GM12878 (cell line): ENCODE data around the gene TPR. TPM values are rescaled to one million over a fixed set of nuclear protein-coding genes. Genes with fewer than 3 reads are reported as not detected.

Source experiments
- ATAC-seq: fragments of 200-7000 bp; cut with Tn5 transposase; 3 replicates; pipeline ENCODE4 v1.9.1; 2020; ENCODE audit warnings: mild to moderate bottlenecking, moderate library complexity
- BruUV-seq: library from RNA; stranded (reverse); fragments of 400-500 nt; replicated peaks from 2 replicates; lab custom pipeline; 2021; lab: Mats Ljungman, UMichigan
- CTCF ChIA-PET: fragments of 300-600 bp; sonication (Branson Sonifier 250); formaldehyde crosslinking; extraction: SDS; loops from one replicate; lab custom pipeline; 2021; ENCODE audit warnings: inconsistent platforms; lab: Yijun Ruan, JAX
- POLR2A ChIA-PET: fragments of 350-600 bp; formaldehyde crosslinking; extraction: SDS; loops from one replicate; lab custom pipeline; 2021; ENCODE audit warnings: inconsistent platforms; lab: Charles Lee
- RAD21 ChIA-PET: fragments of 300-600 bp; sonication (Branson Sonifier 250); formaldehyde crosslinking; loops from one replicate; lab custom pipeline; 2023; ENCODE audit warnings: antibody characterized with exemption; ENCODE audit not compliant: unreplicated experiment; lab: Charles Lee
- SMC1A ChIA-PET: fragments of 300-600 bp; sonication (Branson Sonifier 250); formaldehyde crosslinking; loops from one replicate; lab custom pipeline; 2023; ENCODE audit not compliant: unreplicated experiment, uncharacterized antibody; lab: Charles Lee
- DNase-seq: peaks from one replicate; pipeline ENCODE4 v3.0.0-alpha.2; 2011; ENCODE audit warnings: low read depth, low spot score
- FAIRE-seq: peaks from 3 replicates; lab custom pipeline; 2011; peaks lifted over from hg19 to GRCh38; lab: Jason Lieb, UNC
- H2AFZ ChIP-seq: 2 replicates; pipeline ENCODE4 v1.6.0; 2011; ENCODE audit warnings: low read depth, low read length, control low read depth; ENCODE audit not compliant: control insufficient read depth
- H3K27ac ChIP-seq: 2 replicates; pipeline ENCODE4 v1.5.1; 2011; ENCODE audit warnings: control low read depth; ENCODE audit not compliant: control insufficient read depth, insufficient read depth
- H3K27me3 ChIP-seq, 2 experiments: replicated peaks in 1 of 2; 2 replicates each; pipeline versions ENCODE4 v1.6.0 to v1.6.1; 2011; ENCODE audit warnings: low read length in 1 of 2; ENCODE audit not compliant: control insufficient read depth in 2 of 2, insufficient read depth in 2 of 2
- H3K36me3 ChIP-seq, 2 experiments: 2 replicates each; pipeline ENCODE4 v1.5.1; 2011; ENCODE audit warnings: low read length in 1 of 2; ENCODE audit not compliant: control insufficient read depth in 2 of 2, insufficient read depth in 2 of 2
- H3K4me1 ChIP-seq: 2 replicates; pipeline ENCODE4 v1.6.1; 2011; ENCODE audit warnings: mild to moderate bottlenecking, low read length, moderate library complexity, mixed read lengths; ENCODE audit not compliant: control insufficient read depth, insufficient read depth
- H3K4me2 ChIP-seq: 2 replicates; pipeline ENCODE4 v1.6.0; 2011; ENCODE audit warnings: control low read depth; ENCODE audit not compliant: control insufficient read depth, insufficient read depth
- H3K4me3 ChIP-seq: fragments of 200-600 bp; sonication (generic); 2 replicates; pipeline ENCODE4 v1.5.1; 2016
- H3K79me2 ChIP-seq: 2 replicates; pipeline ENCODE4 v1.6.0; 2011; ENCODE audit warnings: low read length; ENCODE audit not compliant: control insufficient read depth, insufficient read depth
- H3K9ac ChIP-seq: 2 replicates; pipeline ENCODE4 v1.8.0; 2011; ENCODE audit warnings: low read length, control low read depth, mixed read lengths; ENCODE audit not compliant: control insufficient read depth, insufficient read depth
- H3K9me3 ChIP-seq: replicated peaks from 3 replicates; pipeline ENCODE4 v1.5.1; 2011; ENCODE audit warnings: mild to moderate bottlenecking, low read length; ENCODE audit not compliant: control insufficient read depth, insufficient read depth
- H4K20me1 ChIP-seq: 2 replicates; pipeline ENCODE4 v1.6.0; 2011; ENCODE audit not compliant: control insufficient read depth, insufficient read depth
- E2F4 ChIP-seq: IDR thresholded peaks from 2 replicates; pipeline ENCODE4 v1.6.1; 2012; ENCODE audit warnings: low read depth, low read length, improper control_type of control experiment
- HDAC6 ChIP-seq: fragments of 200-600 bp; sonication (generic); IDR thresholded peaks from one replicate; pipeline ENCODE4 v1.8.0; 2017; ENCODE audit warnings: antibody characterized with exemption; ENCODE audit not compliant: unreplicated experiment
- SREBF1 ChIP-seq: IDR thresholded peaks from 2 replicates; pipeline ENCODE4 v1.6.1; 2012; ENCODE audit warnings: mild to moderate bottlenecking, low read length
- SUZ12 ChIP-seq: fragments of 200-600 bp; sonication (generic); IDR thresholded peaks from one replicate; pipeline ENCODE4 v1.6.1; 2018; ENCODE audit warnings: antibody characterized with exemption, mild to moderate bottlenecking; ENCODE audit not compliant: unreplicated experiment
- WGBS: methylation state at CpG from one replicate; pipeline ENCODE4 v1.1.6; 2016; ENCODE audit warnings: low lambda C conversion rate; ENCODE audit not compliant: insufficient replicate concordance, insufficient coverage; ENCODE audit errors: missing lambda C conversion rate; 5-methylcytosine and 5-hydroxymethylcytosine counted together
- in situ Hi-C: fragments of 300-500 bp; cut with MboI; formaldehyde crosslinking; loops from 9 replicates; pipeline ENCODE4 v1.14.3; 2018; ENCODE audit warnings: mixed read lengths
- intact Hi-C: fragments of 100-400 bp; cut with micrococcal nuclease; formaldehyde crosslinking; loops from one replicate; pipeline ENCODE4 v1.14.2; 2022; ENCODE audit not compliant: unreplicated experiment
- polyA plus RNA-seq, 11 experiments: library from polyadenylated mRNA; depleted of rRNA in 4 of 11; unstranded in 6 of 11; stranded (reverse) in 5 of 11; fragments of >200 nt; fragmentation: Nextera tagmentation in 4 of 11; fragmentation: Illumina TruSeq in 1 of 11; extraction: Ambion mirVana in 4 of 11; extraction: Trizol in 1 of 11; gene quantifications; 1 replicate in 1 of 11; 2 replicates in 10 of 11; pipeline versions ENCODE4 v1.2.1 to v1.2.3, GENCODE V29; 2011 to 2016; ENCODE audit warnings: inconsistent platforms in 2 of 11, missing spikeins in 2 of 11, low read depth in 1 of 11
- total RNA-seq, 4 experiments: library from RNA; depleted of rRNA in 3 of 4; stranded (reverse); fragments of >200 nt in 3 of 4; fragmentation: Illumina TruSeq in 1 of 4; extraction: Trizol in 1 of 4; gene quantifications; 2 replicates each; pipeline versions ENCODE4 v1.2.1 to v1.2.3, GENCODE V29; 2013 to 2021

Gene TPR
- total and polyA plus RNA-seq, 10 of the 15 experiments (the other 5 are each of a cell fraction or from before 2014, with no cell fraction given): 30.9 to 122 (median 92.2) TPM

- Histone ChIP-seq H3K79me2 (no peaks in the 10 kb centered on the region), H4K20me1 (no peaks in the 10 kb centered on the region)
- intact Hi-C loops: loop anchor here (10.0 kb wide), 1 partner anchor 676 kb away; no protein-coding TSS in a partner anchor
- no peak for DNase-seq
- TF ChIP-seq HDAC6: no peak
- TF ChIP-seq E2F4: no peak
- no peak for TF ChIP-seq SREBF1
- no peak for TF ChIP-seq SUZ12
- TF ChIP-seq, all 136 proteins: peak for 0
- ChIA-PET CTCF (interaction anchor here (0.6 to 1.4 kb wide), 5 partner anchors 9 to 678 kb away, joined by 3 to 5 read pairs (median 4); partner anchors contain the start of genes ODR4, PRG4 and TPR), POLR2A (interaction anchor here (0.6 kb wide), 2 partner anchors 103 to 1135 kb away, joined by 3 read pairs; no protein-coding TSS in a partner anchor), RAD21 (no interaction called here), SMC1A (interaction anchor here (0.7 to 1.2 kb wide), 4 partner anchors 8 to 57 kb away, joined by 3 read pairs; no protein-coding TSS in a partner anchor)
- Histone ChIP-seq H3K4me1 (no peaks in the 10 kb centered on the region), H3K9ac (no peak overlapping the region), H2AFZ (no peak overlapping the region), H3K4me3 (no peak overlapping the region), H3K27me3 (no peaks in the 10 kb centered on the region), H3K36me3 (peaks cover 0 to 7% of the 10 kb centered on the region in 2 experiments; a peak in 1 of 4 replicates), H3K4me2 (no peak overlapping the region), H3K9me3 (no peaks in the 10 kb centered on the region), H3K27ac (no peak overlapping the region)
- no TSS peak for BruUV-seq
- WGBS: 87% methylated on average over 6 of the region's 6 CpGs
- in situ Hi-C loops: no loop called here
- ATAC-seq (no peak), FAIRE-seq (no peak)
Observed at GRCh38 chr1:186308264-186309060, 66.6 kb downstream of the TPR start.
